IgD-negative memory B cell (primary cell): ENCODE data around the gene NUP210L. TPM values are rescaled to one million over a fixed set of nuclear protein-coding genes. Genes with fewer than 3 reads are reported as not detected.
A peak's percentile ranks its signal among the peaks of the same experiment; 100 is the strongest.
"Not testable (repeated sequence)": the region's sequence is repeated elsewhere in the genome, so short reads cannot be mapped to it uniquely, and the experiment has no call there.

Experiments used
- H3K27ac Mint-ChIP-seq, 3 donors: one replicate each; pipeline ENCODE4 v1.8.0; 2020 to 2022; ENCODE audit warnings: mild to moderate bottlenecking in 3 of 3, mixed read lengths in 3 of 3, moderate library complexity in 1 of 3
- H3K27me3 Mint-ChIP-seq: one replicate; pipeline ENCODE4 v1.8.0; 2021; ENCODE audit warnings: mixed read lengths
- H3K36me3 Mint-ChIP-seq: one replicate; pipeline ENCODE4 v1.8.0; 2020; ENCODE audit warnings: mild to moderate bottlenecking, mixed read lengths
- H3K4me1 Mint-ChIP-seq, 3 donors: one replicate each; pipeline ENCODE4 v1.8.0; 2020 to 2022; ENCODE audit warnings: mixed read lengths in 3 of 3, mild to moderate bottlenecking in 1 of 3
- H3K4me3 Mint-ChIP-seq, 4 donors: one replicate each; pipeline ENCODE4 v1.8.0; 2020 to 2022; ENCODE audit warnings: mild to moderate bottlenecking in 4 of 4, mixed read lengths in 4 of 4, moderate library complexity in 3 of 4
- H3K9me3 Mint-ChIP-seq, 3 donors: one replicate each; pipeline ENCODE4 v1.8.0; 2020 to 2021; ENCODE audit warnings: mixed read lengths in 3 of 3, mild to moderate bottlenecking in 1 of 3
- polyA plus RNA-seq: library from polyadenylated mRNA; unstranded; fragments of 300-500 nt; fragmentation: Illumina TruSeq; gene quantifications from one replicate; pipeline ENCODE4 v1.2.3, GENCODE V29; 2021

NUP210L gene
- polyA plus RNA-seq, 1 donor from 2014 or later: not detected

GRCh38 chr1:154094411-154094810 is 60.5 kb downstream of the NUP210L start:
- H3K4me1 Mint-ChIP-seq: no peaks in the 10 kb centered on the region
- no peak overlapping the region for H3K4me3 Mint-ChIP-seq
- H3K27me3 Mint-ChIP-seq: no peaks in the 10 kb centered on the region
- H3K27ac Mint-ChIP-seq: no peak overlapping the region
- H3K36me3 Mint-ChIP-seq: peaks cover 1% of the 10 kb centered on the region
- H3K9me3 Mint-ChIP-seq: no peaks in the 10 kb centered on the region

- no peaks in the 10 kb centered on the region for H3K4me1 Mint-ChIP-seq
- H3K9me3 Mint-ChIP-seq: no peaks in the 10 kb centered on the region
- H3K36me3 Mint-ChIP-seq: peaks cover 1% of the 10 kb centered on the region
- no peak overlapping the region for H3K4me3 Mint-ChIP-seq
- no peak overlapping the region for H3K27ac Mint-ChIP-seq
- no peaks in the 10 kb centered on the region for H3K27me3 Mint-ChIP-seq
These were observed 61.2 kb downstream of the NUP210L start for GRCh38 chr1:154093699-154094098.

GRCh38 chr1:154091706-154092105 is 63.2 kb downstream of the NUP210L start:
- Mint-ChIP-seq H3K4me3 (no peak overlapping the region), H3K36me3 (peaks cover 1% of the 10 kb centered on the region), H3K27ac (no peak overlapping the region), H3K9me3 (peaks cover 0 to 4% (median 0%) of the 10 kb centered on the region in 3 donors), H3K27me3 (no peaks in the 10 kb centered on the region), H3K4me1 (no peaks in the 10 kb centered on the region)

- H3K36me3 Mint-ChIP-seq: peaks cover 1% of the 10 kb centered on the region
- H3K27me3 Mint-ChIP-seq: peaks cover 7% of the 10 kb centered on the region
- H3K4me3 Mint-ChIP-seq: no peak overlapping the region
- peak overlapping the region in 1 of 3 donors; percentile 16 for H3K27ac Mint-ChIP-seq
- H3K4me1 Mint-ChIP-seq: no peaks in the 10 kb centered on the region
- H3K9me3 Mint-ChIP-seq: peaks cover 4 to 7% (median 4%) of the 10 kb centered on the region in 3 donors
These were observed 67.3 kb downstream of the NUP210L start for GRCh38 chr1:154087574-154087973.

GRCh38 chr1:154083057-154083456 is 71.8 kb downstream of the NUP210L start:
- peaks cover 13% of the 10 kb centered on the region for H3K27me3 Mint-ChIP-seq
- not testable (repeated sequence) for H3K4me1 Mint-ChIP-seq

GRCh38 chr1:154081386-154082126 is 73.3 kb downstream of the NUP210L start:
- Mint-ChIP-seq H3K4me1 (no peaks in the 10 kb centered on the region), H3K27ac (peak overlapping the region in 1 of 3 donors; percentile 47), H3K27me3 (peaks cover 16% of the 10 kb centered on the region), H3K9me3 (peaks cover 5 to 11% (median 7%) of the 10 kb centered on the region in 3 donors), H3K36me3 (no peaks in the 10 kb centered on the region), H3K4me3 (no peak overlapping the region)

More at GRCh38 chr1:154083057-154083456, 71.8 kb downstream of the NUP210L start:
- H3K36me3 Mint-ChIP-seq, H3K9me3 Mint-ChIP-seq, H3K27ac Mint-ChIP-seq, H3K4me3 Mint-ChIP-seq: not testable (repeated sequence)

GRCh38 chr1:154076413-154076812 is 78.5 kb downstream of the NUP210L start:
- Mint-ChIP-seq H3K9me3 (peaks cover 3 to 8% (median 8%) of the 10 kb centered on the region in 3 donors), H3K4me1 (no peaks in the 10 kb centered on the region), H3K27me3 (peaks cover 19% of the 10 kb centered on the region), H3K27ac (no peak overlapping the region), H3K36me3 (no peaks in the 10 kb centered on the region), H3K4me3 (no peak overlapping the region)

- H3K27ac Mint-ChIP-seq: no peak overlapping the region
- H3K4me3 Mint-ChIP-seq: no peak overlapping the region
- H3K36me3 Mint-ChIP-seq: no peaks in the 10 kb centered on the region
- peaks cover 17% of the 10 kb centered on the region for H3K27me3 Mint-ChIP-seq
- H3K4me1 Mint-ChIP-seq: no peaks in the 10 kb centered on the region
- peaks cover 3 to 6% (median 6%) of the 10 kb centered on the region in 3 donors for H3K9me3 Mint-ChIP-seq
These were observed 79.1 kb downstream of the NUP210L start for GRCh38 chr1:154075746-154076145.

- Mint-ChIP-seq H3K27ac (no peak overlapping the region), H3K36me3 (no peaks in the 10 kb centered on the region), H3K4me3 (no peak overlapping the region), H3K4me1 (no peaks in the 10 kb centered on the region), H3K27me3 (no peaks in the 10 kb centered on the region), H3K9me3 (no peaks in the 10 kb centered on the region)
These were observed 92.6 kb downstream of the NUP210L start for GRCh38 chr1:154062309-154062708.

- H3K4me1 Mint-ChIP-seq, H3K36me3 Mint-ChIP-seq, H3K4me3 Mint-ChIP-seq, H3K9me3 Mint-ChIP-seq, H3K27me3 Mint-ChIP-seq: not testable (repeated sequence)
- peak overlapping the region in 1 of 3 donors; percentile 73 for H3K27ac Mint-ChIP-seq
These were observed 107.4 kb downstream of the NUP210L start for GRCh38 chr1:154047436-154047835.

- H3K27ac Mint-ChIP-seq, H3K4me1 Mint-ChIP-seq, H3K9me3 Mint-ChIP-seq, H3K4me3 Mint-ChIP-seq, H3K36me3 Mint-ChIP-seq, H3K27me3 Mint-ChIP-seq: not testable (repeated sequence)
These were observed 121.2 kb downstream of the NUP210L start for GRCh38 chr1:154033697-154034096.

GRCh38 chr1:154019940-154020339 is 134.9 kb downstream of the NUP210L start:
- no peak overlapping the region for H3K27ac Mint-ChIP-seq
- no peaks in the 10 kb centered on the region for H3K4me1 Mint-ChIP-seq
- H3K4me3 Mint-ChIP-seq: no peak overlapping the region
- no peaks in the 10 kb centered on the region for H3K27me3 Mint-ChIP-seq
- peaks cover 3% of the 10 kb centered on the region for H3K36me3 Mint-ChIP-seq
- no peaks in the 10 kb centered on the region for H3K9me3 Mint-ChIP-seq

- Mint-ChIP-seq H3K36me3 (peaks cover 3% of the 10 kb centered on the region), H3K27me3 (no peaks in the 10 kb centered on the region), H3K4me3 (no peak overlapping the region), H3K4me1 (no peaks in the 10 kb centered on the region), H3K27ac (no peak overlapping the region), H3K9me3 (no peaks in the 10 kb centered on the region)
These were observed 135.6 kb downstream of the NUP210L start for GRCh38 chr1:154019269-154019668.

- no peaks in the 10 kb centered on the region for H3K9me3 Mint-ChIP-seq
- H3K27me3 Mint-ChIP-seq: no peaks in the 10 kb centered on the region
- H3K27ac Mint-ChIP-seq: no peak overlapping the region
- H3K4me1 Mint-ChIP-seq: no peaks in the 10 kb centered on the region
- peak overlapping the region in 1 of 4 donors; percentile 13 for H3K4me3 Mint-ChIP-seq
- peaks cover 3% of the 10 kb centered on the region for H3K36me3 Mint-ChIP-seq
These were observed 140.5 kb downstream of the NUP210L start for GRCh38 chr1:154014154-154014907.

GRCh38 chr1:154012543-154012942 is 142.3 kb downstream of the NUP210L start:
- H3K36me3 Mint-ChIP-seq, H3K9me3 Mint-ChIP-seq, H3K4me1 Mint-ChIP-seq, H3K27me3 Mint-ChIP-seq, H3K4me3 Mint-ChIP-seq, H3K27ac Mint-ChIP-seq: not testable (repeated sequence)

GRCh38 chr1:154012129-154012528 is 142.7 kb downstream of the NUP210L start:
- Mint-ChIP-seq H3K4me3 (no peak overlapping the region), H3K4me1 (no peaks in the 10 kb centered on the region), H3K9me3 (no peaks in the 10 kb centered on the region), H3K36me3 (peaks cover 3% of the 10 kb centered on the region), H3K27ac (no peak overlapping the region), H3K27me3 (no peaks in the 10 kb centered on the region)
